ENCODE measurements around the gene RFNG. TPM values are rescaled to one million over a fixed set of nuclear protein-coding genes. Genes with fewer than 3 reads are reported as not detected.

RFNG gene
- total and polyA plus RNA-seq, 8 donors = 29.3 to 52.7 (median 45.5) TPM

GRCh38 chr17:82012640-82013295 lies 38.8 kb downstream of the RFNG start:
- H3K4me1 ChIP-seq = peaks cover 0 to 11% of the 10 kb centered on the region in 2 donors
- DNase-seq = peak in 1 of 4 donors; percentile 85
- no peak overlapping the region for H3K4me3 ChIP-seq
- no peaks in the 10 kb centered on the region for H3K9me3 ChIP-seq
- no peak for TF ChIP-seq CTCF (IDR thresholded peaks at IDR 0.05)
- intact Hi-C loops (cut with DNase I) = no loop called here
- H3K27me3 ChIP-seq = no peaks in the 10 kb centered on the region
- peaks cover 0 to 18% of the 10 kb centered on the region in 2 donors for H3K36me3 ChIP-seq
- peak overlapping the region; percentile 61 to 72 for H3K27ac ChIP-seq
- ATAC-seq = peak; percentile 67

GRCh38 chr17:82012261-82012639 lies 39.4 kb downstream of the RFNG start:
- peaks cover 0 to 15% of the 10 kb centered on the region in 2 donors for H3K36me3 ChIP-seq
- ATAC-seq = peak; percentile 2
- peak overlapping the region; percentile 61 to 72 for H3K27ac ChIP-seq
- H3K4me1 ChIP-seq = peaks cover 0 to 11% of the 10 kb centered on the region in 2 donors
- no peaks in the 10 kb centered on the region for H3K9me3 ChIP-seq
- H3K4me3 ChIP-seq = no peak overlapping the region
- H3K27me3 ChIP-seq = no peaks in the 10 kb centered on the region
- intact Hi-C loops (cut with DNase I) = no loop called here
- no peak for DNase-seq
- TF ChIP-seq CTCF (IDR thresholded peaks at IDR 0.05) = no peak

- Histone ChIP-seq H3K4me3 (no peak overlapping the region), H3K9me3 (no peaks in the 10 kb centered on the region), H3K36me3 (peaks cover 0 to 13% of the 10 kb centered on the region in 2 donors), H3K4me1 (peaks cover 0 to 11% of the 10 kb centered on the region in 2 donors), H3K27ac (no peak overlapping the region), H3K27me3 (no peaks in the 10 kb centered on the region)
- DNase-seq (no peak), ATAC-seq (no peak)
- intact Hi-C loops (cut with DNase I) = no loop called here
- TF ChIP-seq CTCF (IDR thresholded peaks at IDR 0.05) = no peak
These were observed 39.9 kb downstream of the RFNG start for GRCh38 chr17:82011617-82012187.

GRCh38 chr17:82010575-82011525 lies 40.8 kb downstream of the RFNG start:
- intact Hi-C loops (cut with DNase I) = no loop called here
- H3K27me3 ChIP-seq = no peaks in the 10 kb centered on the region
- DNase-seq (no peak), ATAC-seq (no peak)
- peaks cover 0 to 13% of the 10 kb centered on the region in 2 donors for H3K36me3 ChIP-seq
- H3K4me1 ChIP-seq = peaks cover 0 to 11% of the 10 kb centered on the region in 2 donors
- no peak overlapping the region for H3K4me3 ChIP-seq
- TF ChIP-seq CTCF (IDR thresholded peaks at IDR 0.05) = no peak
- H3K27ac ChIP-seq = no peak overlapping the region
- H3K9me3 ChIP-seq = no peaks in the 10 kb centered on the region

- Histone ChIP-seq H3K36me3 (peaks cover 0 to 13% of the 10 kb centered on the region in 2 donors), H3K9me3 (no peaks in the 10 kb centered on the region), H3K4me3 (no peak overlapping the region), H3K27ac (no peak overlapping the region), H3K27me3 (no peaks in the 10 kb centered on the region), H3K4me1 (peaks cover 0 to 11% of the 10 kb centered on the region in 2 donors)
- TF ChIP-seq CTCF (IDR thresholded peaks at IDR 0.05) = no peak
- ATAC-seq (no peak), DNase-seq (no peak)
- intact Hi-C loops (cut with DNase I) = no loop called here
These were observed 42.2 kb downstream of the RFNG start for GRCh38 chr17:82009413-82009812.
